Activated CD8-positive, alpha-beta memory T cell treated with anti-CD3 and anti-CD28 coated beads, Interleukin-2, amount 50 U/mL, for 1 hour (primary cell): Measurements from ENCODE around the gene CARF.
"Not testable (repeated sequence)": the region's sequence is repeated elsewhere in the genome, so short reads cannot be mapped to it uniquely, and the experiment has no call there.

Experiments
- DNase-seq: peaks from one replicate; pipeline ENCODE4 v3.0.0-alpha.2; 2020; ENCODE audit errors: extremely low read depth

CARF gene

GRCh38 chr2:202933958-202934357 lies 21.9 kb downstream of the CARF start:
- DNase-seq = no peak

GRCh38 chr2:202934456-202934855 lies 22.4 kb downstream of the CARF start:
- no peak for DNase-seq

GRCh38 chr2:202938960-202939359 lies 26.9 kb downstream of the CARF start:
- no peak for DNase-seq

- DNase-seq = no peak
Measured at GRCh38 chr2:202941771-202942170, 29.7 kb downstream of the CARF start.

- no peak for DNase-seq
Measured at GRCh38 chr2:202944408-202944807, 32.3 kb downstream of the CARF start.

- DNase-seq = no peak
Measured at GRCh38 chr2:202944816-202945215, 32.7 kb downstream of the CARF start.

GRCh38 chr2:202945497-202945896 lies 33.4 kb downstream of the CARF start:
- no peak for DNase-seq

GRCh38 chr2:202949333-202949732 lies 37.3 kb downstream of the CARF start:
- DNase-seq = not testable (repeated sequence)

GRCh38 chr2:202950592-202950991 lies 38.5 kb downstream of the CARF start:
- DNase-seq = no peak

GRCh38 chr2:202960524-202960923 lies 48.4 kb downstream of the CARF start:
- no peak for DNase-seq

- DNase-seq = no peak
Measured at GRCh38 chr2:202963712-202964111, 51.6 kb downstream of the CARF start.

- no peak for DNase-seq
Measured at GRCh38 chr2:202965810-202966460, 53.9 kb downstream of the CARF start.

- not testable (repeated sequence) for DNase-seq
Measured at GRCh38 chr2:202969404-202969803, 57.3 kb downstream of the CARF start.

- DNase-seq = no peak
Measured at GRCh38 chr2:202976809-202977208, 64.7 kb downstream of the CARF start.

GRCh38 chr2:202982779-202983491 lies 70.9 kb downstream of the CARF start:
- DNase-seq = no peak

GRCh38 chr2:202989749-202990148 lies 77.7 kb downstream of the CARF start:
- no peak for DNase-seq

GRCh38 chr2:202990501-202990900 lies 78.4 kb downstream of the CARF start:
- no peak for DNase-seq

- not testable (repeated sequence) for DNase-seq
Measured at GRCh38 chr2:202997113-202997512, 85.0 kb downstream of the CARF start.

- no peak for DNase-seq
Measured at GRCh38 chr2:203002054-203002821, 90.2 kb downstream of the CARF start.

- DNase-seq = no peak
Measured at GRCh38 chr2:203003716-203004115, 91.6 kb downstream of the CARF start.

GRCh38 chr2:203014456-203015199 lies 102.6 kb downstream of the CARF start, which contains the start of gene NBEAL1:
Gene NBEAL1, plus strand, starts transcription at chr2:203014875. Its CDS starts 1,510 bp downstream, at chr2:203016385.
- peak; percentile 91 for DNase-seq

- DNase-seq = no peak
Measured at GRCh38 chr2:203016716-203017115, 104.6 kb downstream of the CARF start.
